Fibroblast of the aortic adventitia (primary cell): Measurements from ENCODE around the gene AKR7A2. TPM values are rescaled to one million over a fixed set of nuclear protein-coding genes. Genes with fewer than 3 reads are reported as not detected.

Experiments
- DNase-seq: peaks from one replicate; pipeline ENCODE4 v3.0.0-alpha.2; 2010; ENCODE audit warnings: low read depth
- H3K4me3 ChIP-seq: 2 replicates; pipeline ENCODE4 v1.5.1; 2011; ENCODE audit warnings: low read depth, mild to moderate bottlenecking, control low read depth, low read length, moderate library complexity
- total RNA-seq: library from RNA; depleted of rRNA; stranded (reverse); fragments of >200 nt; gene quantifications from 2 replicates; pipeline ENCODE4 v1.2.3, GENCODE V29; 2012; ENCODE audit warnings: low replicate concordance
- TF ChIP-seq, protein P1 (sequence below): IDR thresholded peaks from 2 replicates; pipeline ENCODE4 v1.5.1; 2011; ENCODE audit warnings: mild to moderate bottlenecking, low read length, control low read depth, inconsistent platforms; ENCODE audit not compliant: insufficient read depth

AKR7A2 gene
- total RNA-seq, 1 donor = 68.4 TPM

DNA sequence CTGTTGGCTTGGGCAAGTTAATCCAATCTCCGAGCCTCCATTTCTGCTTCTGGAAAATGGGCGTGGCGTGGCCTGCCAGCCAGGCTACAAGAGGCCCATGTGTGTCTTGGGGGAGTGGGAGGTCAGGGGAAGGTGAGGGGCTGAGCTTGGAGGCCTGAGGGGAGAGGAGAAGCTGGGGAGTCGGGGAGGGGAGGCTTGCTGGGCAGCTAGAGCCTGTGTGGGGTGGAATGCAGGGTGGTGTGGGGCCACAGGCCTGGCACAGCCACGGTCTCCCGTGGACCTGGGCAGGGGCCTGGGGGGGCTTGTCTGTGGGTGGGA lies 14.8 kb upstream of the AKR7A2 start:
- TF ChIP-seq, protein P1, sequence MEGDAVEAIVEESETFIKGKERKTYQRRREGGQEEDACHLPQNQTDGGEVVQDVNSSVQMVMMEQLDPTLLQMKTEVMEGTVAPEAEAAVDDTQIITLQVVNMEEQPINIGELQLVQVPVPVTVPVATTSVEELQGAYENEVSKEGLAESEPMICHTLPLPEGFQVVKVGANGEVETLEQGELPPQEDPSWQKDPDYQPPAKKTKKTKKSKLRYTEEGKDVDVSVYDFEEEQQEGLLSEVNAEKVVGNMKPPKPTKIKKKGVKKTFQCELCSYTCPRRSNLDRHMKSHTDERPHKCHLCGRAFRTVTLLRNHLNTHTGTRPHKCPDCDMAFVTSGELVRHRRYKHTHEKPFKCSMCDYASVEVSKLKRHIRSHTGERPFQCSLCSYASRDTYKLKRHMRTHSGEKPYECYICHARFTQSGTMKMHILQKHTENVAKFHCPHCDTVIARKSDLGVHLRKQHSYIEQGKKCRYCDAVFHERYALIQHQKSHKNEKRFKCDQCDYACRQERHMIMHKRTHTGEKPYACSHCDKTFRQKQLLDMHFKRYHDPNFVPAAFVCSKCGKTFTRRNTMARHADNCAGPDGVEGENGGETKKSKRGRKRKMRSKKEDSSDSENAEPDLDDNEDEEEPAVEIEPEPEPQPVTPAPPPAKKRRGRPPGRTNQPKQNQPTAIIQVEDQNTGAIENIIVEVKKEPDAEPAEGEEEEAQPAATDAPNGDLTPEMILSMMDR = no peak
- H3K4me3 ChIP-seq = no peak overlapping the region
- DNase-seq = no peak

DNA sequence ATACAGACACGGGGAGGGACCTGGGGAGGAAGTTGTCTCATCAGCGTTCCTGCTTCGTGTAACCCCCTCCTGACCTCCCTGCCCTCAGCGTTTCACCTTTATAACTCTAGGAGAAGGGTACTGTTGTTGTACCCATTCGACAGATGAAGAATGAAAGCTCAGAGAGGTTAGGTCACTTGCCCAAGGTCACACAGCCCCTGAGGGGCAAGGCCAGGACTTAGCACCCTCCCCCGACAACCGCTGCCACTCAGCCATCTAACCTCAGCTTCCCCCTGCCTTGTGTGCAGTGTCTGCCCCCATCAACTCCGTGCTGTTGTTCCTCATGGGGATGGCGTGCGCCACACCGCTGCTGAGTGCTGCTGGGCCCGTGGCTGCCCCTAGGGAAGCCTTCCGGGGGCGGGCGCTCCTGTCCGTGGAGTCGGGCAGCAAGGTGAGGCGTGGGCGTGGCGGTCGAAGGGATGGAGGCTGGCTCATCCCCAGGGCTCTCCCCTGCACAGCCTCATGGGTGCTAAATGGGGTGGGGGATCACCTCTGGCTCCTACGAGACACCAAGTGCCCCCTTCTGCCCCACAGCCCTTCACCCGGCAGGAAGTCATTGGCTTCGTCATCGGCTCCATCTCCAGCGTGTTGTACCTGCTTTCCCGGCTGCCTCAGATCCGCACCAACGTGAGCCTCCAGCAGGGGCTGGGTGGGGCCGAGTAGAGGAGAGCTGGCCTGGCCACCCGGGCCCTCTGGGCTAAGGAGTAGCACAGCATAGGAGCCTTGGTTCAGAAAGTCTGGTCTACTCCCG lies 14.2 kb upstream of the AKR7A2 start:
- no peak overlapping the region for H3K4me3 ChIP-seq
- TF ChIP-seq, protein P1 = no peak
- no peak for DNase-seq

DNA sequence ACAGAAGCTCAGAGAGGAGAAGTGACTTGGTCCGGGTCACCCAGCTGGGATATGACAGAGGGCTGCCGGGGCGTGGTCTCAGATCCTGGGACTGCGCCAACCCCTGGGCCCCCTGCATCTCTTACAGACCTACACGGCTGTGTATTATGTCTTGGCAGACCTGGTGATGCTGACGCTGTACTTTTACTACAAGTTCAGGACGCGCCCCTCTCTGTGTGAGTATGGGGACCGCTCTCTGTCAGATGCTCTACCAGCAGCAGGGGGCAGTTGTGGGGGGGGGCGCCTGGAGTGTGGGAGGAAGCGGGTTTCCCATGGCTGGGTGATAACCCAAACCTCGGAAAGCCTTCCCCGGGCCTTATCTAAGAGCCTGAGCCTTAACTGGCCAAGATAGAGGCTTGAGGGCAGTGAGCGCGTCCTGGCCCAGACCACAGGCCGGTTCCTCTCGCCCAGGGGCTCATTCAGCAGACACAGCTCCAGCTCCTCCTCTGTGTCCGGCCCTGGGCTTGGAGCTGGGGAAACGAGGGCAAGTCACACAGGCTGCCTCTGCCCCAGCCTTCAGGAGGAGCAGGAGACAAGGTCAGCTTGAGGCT lies 13.5 kb upstream of the AKR7A2 start:
- no peak for DNase-seq
- TF ChIP-seq, protein P1 = no peak
- no peak overlapping the region for H3K4me3 ChIP-seq

DNA sequence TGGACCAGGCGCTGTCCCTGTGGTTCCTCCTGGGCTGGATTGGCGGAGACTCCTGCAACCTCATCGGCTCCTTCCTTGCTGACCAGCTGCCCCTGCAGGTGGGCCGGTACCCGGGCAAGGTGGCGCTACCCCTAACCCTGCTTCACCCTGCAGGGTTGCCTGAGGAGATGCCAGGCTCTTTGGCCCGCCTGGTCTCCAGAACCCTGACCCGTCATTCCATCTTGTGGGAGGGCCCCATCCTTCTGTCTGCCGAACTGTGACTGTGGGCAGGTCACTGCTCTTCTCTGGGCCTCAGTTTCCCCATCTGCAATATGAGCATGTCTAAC lies 12.7 kb upstream of the AKR7A2 start:
- no peak overlapping the region for H3K4me3 ChIP-seq
- TF ChIP-seq, protein P1 = no peak
- no peak for DNase-seq

DNA sequence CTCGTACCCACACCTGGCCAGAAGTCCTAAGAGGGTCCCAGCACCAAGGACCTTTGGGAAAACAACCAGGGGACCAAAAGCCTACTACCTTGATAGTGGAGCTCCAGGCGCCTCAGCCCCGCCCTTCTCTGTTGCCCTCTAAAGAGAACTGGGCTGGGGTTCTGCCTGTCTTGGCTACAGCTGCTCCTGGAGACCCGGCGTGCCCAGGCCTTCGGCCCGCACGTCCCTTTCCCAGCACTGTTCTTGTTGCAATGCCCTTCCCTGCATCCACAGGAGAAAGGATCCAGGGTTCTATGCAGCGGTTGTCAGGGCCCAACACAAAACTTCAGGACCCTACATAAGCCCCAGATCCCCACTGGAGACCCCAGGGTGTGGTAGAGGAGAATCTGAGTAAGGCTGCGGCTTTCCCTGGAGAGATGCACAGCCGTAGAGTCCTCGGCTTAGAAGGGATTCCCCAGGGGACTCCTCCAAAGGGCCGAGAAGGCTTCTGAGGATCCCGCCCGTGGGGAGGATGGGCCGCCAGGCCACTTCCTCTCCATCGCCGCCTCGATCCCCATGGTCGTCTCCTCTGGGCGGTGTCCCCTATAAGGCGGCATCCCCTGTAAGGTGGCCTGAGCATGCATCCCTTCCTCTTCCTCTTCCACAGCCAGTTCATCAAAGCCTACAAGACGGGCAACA lies 12.2 kb upstream of the AKR7A2 start:
- TF ChIP-seq, protein P1 = no peak
- no peak for DNase-seq
- no peak overlapping the region for H3K4me3 ChIP-seq

DNA sequence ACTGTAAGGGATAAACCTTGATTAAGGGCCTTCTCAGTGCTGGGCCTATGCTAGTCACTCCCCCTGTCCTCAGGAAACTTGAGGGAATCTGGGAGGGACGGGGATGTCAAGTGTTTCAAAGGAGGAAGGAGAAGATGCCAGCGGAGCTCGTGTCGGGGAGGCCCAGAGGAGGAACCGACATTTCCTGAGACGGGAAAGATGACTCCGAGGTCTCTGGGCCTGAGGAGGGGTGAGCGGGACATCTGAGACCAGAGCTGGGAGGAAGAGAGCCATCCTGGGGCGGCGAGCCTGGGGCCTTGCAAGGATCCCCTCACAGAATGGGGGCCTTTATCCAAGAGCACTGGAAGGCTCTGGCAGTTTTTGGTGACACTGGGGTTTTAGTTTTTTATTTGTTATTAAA lies 10.5 kb upstream of the AKR7A2 start:
- no peak overlapping the region for H3K4me3 ChIP-seq
- TF ChIP-seq, protein P1 = no peak
- no peak for DNase-seq
